IMR-90 (cell line): ENCODE results near the gene C3orf85. TPM values are rescaled to one million over a fixed set of nuclear protein-coding genes. Genes with fewer than 3 reads are reported as not detected.

Experiments used
- ATAC-seq: fragments of 200-7000 bp; cut with Tn5 transposase; 2 replicates; pipeline ENCODE4 v1.9.1; 2020; ENCODE audit warnings: low read depth, mild to moderate bottlenecking, moderate library complexity
- BruUV-seq: library from RNA; stranded (reverse); fragments of 400-500 nt; replicated peaks from 2 replicates; lab custom pipeline; 2021; lab: Mats Ljungman, UMichigan
- CTCF ChIA-PET: fragments of 300-600 bp; formaldehyde crosslinking; extraction: SDS; loops from one replicate; lab custom pipeline; 2021; ENCODE audit warnings: antibody characterized with exemption; lab: Yijun Ruan, JAX
- POLR2A ChIA-PET: fragments of 300-600 bp; sonication (Branson Sonifier 250); formaldehyde crosslinking; loops from one replicate; lab custom pipeline; 2022; ENCODE audit warnings: antibody characterized with exemption; ENCODE audit not compliant: unreplicated experiment; lab: Charles Lee
- DNase-seq: peaks from one replicate; pipeline ENCODE4 v3.0.0; 2013
- H2AFZ ChIP-seq: replicated peaks from 2 replicates; pipeline ENCODE3; 2013; ENCODE audit warnings: low read length, mild to moderate bottlenecking; ENCODE audit not compliant: poor library complexity
- H2AK5ac ChIP-seq: 2 replicates; pipeline ENCODE4 v1.6.1; 2013; ENCODE audit warnings: low read depth, low read length, inconsistent platforms
- H2AK9ac ChIP-seq: replicated peaks from 2 replicates; pipeline ENCODE3; 2013; ENCODE audit warnings: mild to moderate bottlenecking, low read depth, low read length, moderate library complexity; ENCODE audit not compliant: poor library complexity
- H2BK120ac ChIP-seq: 2 replicates; pipeline ENCODE4 v1.6.1; 2013; ENCODE audit warnings: low read depth, low read length, inconsistent platforms
- H2BK15ac ChIP-seq: 3 replicates; pipeline ENCODE4 v1.6.1; 2013; ENCODE audit warnings: low read depth, low read length, inconsistent platforms
- H2BK20ac ChIP-seq: 2 replicates; pipeline ENCODE4 v1.6.1; 2013; ENCODE audit warnings: low read depth, mild to moderate bottlenecking, inconsistent platforms, low read length, moderate library complexity
- H2BK5ac ChIP-seq: 2 replicates; pipeline ENCODE4 v1.6.1; 2013; ENCODE audit warnings: mild to moderate bottlenecking, low read depth, low read length, inconsistent platforms; ENCODE audit not compliant: poor library complexity, severe bottlenecking
- H3K14ac ChIP-seq: replicated peaks from 2 replicates; pipeline ENCODE4 v1.6.1; 2013; ENCODE audit warnings: low read depth, low read length, inconsistent platforms
- H3K18ac ChIP-seq: 2 replicates; pipeline ENCODE4 v1.6.1; 2013; ENCODE audit warnings: low read depth, low read length, control low read depth
- H3K23ac ChIP-seq: 2 replicates; pipeline ENCODE4 v1.6.1; 2013; ENCODE audit warnings: low read depth, low read length, inconsistent platforms
- H3K27ac ChIP-seq: 2 replicates; pipeline ENCODE4 v1.5.1; 2013; ENCODE audit warnings: mild to moderate bottlenecking, control low read depth, low read length; ENCODE audit not compliant: insufficient read depth
- H3K27me3 ChIP-seq: 2 replicates; pipeline ENCODE4 v1.6.1; 2013; ENCODE audit warnings: low read length; ENCODE audit not compliant: control insufficient read depth, insufficient read depth
- H3K36me3 ChIP-seq: 2 replicates; pipeline ENCODE4 v1.6.1; 2013; ENCODE audit warnings: low read length, mixed read lengths; ENCODE audit not compliant: control insufficient read depth, insufficient read depth
- H3K4ac ChIP-seq: 2 replicates; pipeline ENCODE4 v1.6.1; 2013; ENCODE audit warnings: low read depth, low read length, inconsistent platforms
- H3K4me1 ChIP-seq: 2 replicates; pipeline ENCODE4 v1.6.1; 2013; ENCODE audit warnings: low read length, mixed read lengths; ENCODE audit not compliant: control insufficient read depth, insufficient read depth
- H3K4me2 ChIP-seq: 2 replicates; pipeline ENCODE4 v1.6.1; 2013; ENCODE audit warnings: low read depth, mild to moderate bottlenecking, control low read depth, low read length, moderate library complexity
- H3K4me3 ChIP-seq: 2 replicates; pipeline ENCODE4 v1.5.1; 2013; ENCODE audit warnings: low read depth, mild to moderate bottlenecking, control low read depth, low read length, moderate library complexity; ENCODE audit not compliant: insufficient read depth
- H3K56ac ChIP-seq: 2 replicates; pipeline ENCODE4 v1.6.1; 2013; ENCODE audit warnings: low read length, inconsistent platforms; ENCODE audit not compliant: insufficient read depth; ENCODE audit errors: extremely low read depth
- H3K79me1 ChIP-seq, 2 experiments: 2 replicates each; pipeline ENCODE4 v1.6.1; 2013; ENCODE audit warnings: low read length in 2 of 2, inconsistent platforms in 1 of 2, low read depth in 1 of 2
- H3K9ac ChIP-seq: 2 replicates; pipeline ENCODE4 v1.6.1; 2013; ENCODE audit warnings: low read depth, low read length, control low read depth
- H3K9me1 ChIP-seq: 2 replicates; pipeline ENCODE4 v1.6.1; 2013; ENCODE audit warnings: low read length, inconsistent platforms; ENCODE audit not compliant: insufficient read depth
- H3K9me3 ChIP-seq: 2 replicates; pipeline ENCODE4 v1.6.1; 2013; ENCODE audit warnings: low read length; ENCODE audit not compliant: control insufficient read depth, insufficient read depth
- H4K20me1 ChIP-seq: 2 replicates; pipeline ENCODE4 v1.6.1; 2013; ENCODE audit warnings: low read length, inconsistent platforms; ENCODE audit not compliant: insufficient read depth
- H4K5ac ChIP-seq: 2 replicates; pipeline ENCODE4 v1.6.1; 2013; ENCODE audit warnings: mild to moderate bottlenecking, low read depth, low read length, control low read depth
- H4K8ac ChIP-seq, 2 experiments: 2 replicates each; pipeline ENCODE4 v1.6.1; 2013; ENCODE audit warnings: low read depth in 2 of 2, low read length in 2 of 2, control low read depth in 1 of 2, inconsistent platforms in 1 of 2
- H4K91ac ChIP-seq: 2 replicates; pipeline ENCODE4 v1.6.1; 2013; ENCODE audit warnings: low read depth, low read length, inconsistent platforms; ENCODE audit not compliant: insufficient read depth
- BHLHE40 ChIP-seq: fragments of 150-350 bp; IDR thresholded peaks from 2 replicates; pipeline ENCODE4 v1.6.1; 2016; ENCODE audit warnings: mild to moderate bottlenecking, low read depth, low read length
- CEBPB ChIP-seq: IDR thresholded peaks from 2 replicates; pipeline ENCODE4 v1.6.1; 2012; ENCODE audit warnings: low read depth, low read length, improper control_type of control experiment
- CHD1 ChIP-seq: IDR thresholded peaks from 2 replicates; pipeline ENCODE4 v1.6.1; 2012; ENCODE audit warnings: low read depth, low read length, improper control_type of control experiment
- ELK1 ChIP-seq: fragments of 150-350 bp; IDR thresholded peaks from 2 replicates; pipeline ENCODE4 v1.6.1; 2016; ENCODE audit warnings: low read depth, mild to moderate bottlenecking, low read length, moderate library complexity, borderline replicate concordance
- FOS ChIP-seq: fragments of 150-350 bp; IDR thresholded peaks from 2 replicates; pipeline ENCODE4 v1.6.1; 2016; ENCODE audit warnings: low read depth, low read length
- MAZ ChIP-seq: IDR thresholded peaks from 2 replicates; pipeline ENCODE4 v1.6.1; 2012; ENCODE audit warnings: low read depth, mild to moderate bottlenecking, low read length, improper control_type of control experiment, moderate library complexity, borderline replicate concordance
- POLR2A ChIP-seq: IDR thresholded peaks from 2 replicates; pipeline ENCODE4 v1.6.1; 2012; ENCODE audit warnings: mild to moderate bottlenecking, low read depth, low read length
- USF2 ChIP-seq: fragments of 150-350 bp; IDR thresholded peaks from 2 replicates; pipeline ENCODE4 v1.6.1; 2017; ENCODE audit warnings: mild to moderate bottlenecking, antibody characterized with exemption, low read length, low read depth
- dilution Hi-C: fragments of 300-500 bp; cut with HindIII; formaldehyde crosslinking; loops from one replicate; pipeline ENCODE4 v1.14.3; 2018; ENCODE audit warnings: low sequenced_read_pairs; ENCODE audit not compliant: unreplicated experiment
- in situ Hi-C: fragments of 300-500 bp; cut with MboI; formaldehyde crosslinking; loops from 3 replicates; pipeline ENCODE4 v1.14.3; 2019; ENCODE audit warnings: low sequenced_read_pairs, inconsistent platforms, mixed read lengths
- intact Hi-C: fragments of 100-400 bp; cut with micrococcal nuclease; formaldehyde crosslinking; loops from 2 replicates; pipeline ENCODE4 v1.10.0; 2022
- polyA plus RNA-seq, 3 experiments: library from polyadenylated mRNA; depleted of rRNA; stranded (reverse); fragments of >200 nt; gene quantifications; 2 replicates each; pipeline ENCODE4 v1.2.3, GENCODE V29; 2012; ENCODE audit warnings: low replicate concordance in 1 of 3
- total RNA-seq: library from RNA; depleted of rRNA; stranded (reverse); fragments of >200 nt; gene quantifications from 2 replicates; pipeline ENCODE4 v1.2.3, GENCODE V29; 2012

Gene C3orf85
- total and polyA plus RNA-seq, 2 of the 4 experiments (the other 2 are of a cell fraction), result not detected

GRCh38 chr3:109122690-109123089, 13.8 kb upstream of the C3orf85 start:
- H4K5ac ChIP-seq, result no peak overlapping the region
- no peak overlapping the region for H3K14ac ChIP-seq
- H4K8ac ChIP-seq, result no peak overlapping the region
- ChIA-PET CTCF (no interaction called here), POLR2A (no interaction called here)
- no peak overlapping the region for H2AK5ac ChIP-seq
- H3K9me3 ChIP-seq, result no peaks in the 10 kb centered on the region; the same call in 1 of the 2 replicates
- in situ Hi-C loops, result no loop called here
- H2BK120ac ChIP-seq, result no peak overlapping the region
- no peak for TF ChIP-seq CHD1
- TF ChIP-seq USF2, result no peak
- no peak for TF ChIP-seq CEBPB
- TF ChIP-seq ELK1, result no peak
- no peak for TF ChIP-seq POLR2A
- TF ChIP-seq BHLHE40, result no peak
- no peak for TF ChIP-seq MAZ
- TF ChIP-seq FOS, result no peak
- no peak overlapping the region for H2AK9ac ChIP-seq
- no peak overlapping the region for H3K18ac ChIP-seq
- no peaks in the 10 kb centered on the region for H3K4me1 ChIP-seq
- no peak for DNase-seq
- dilution Hi-C loops, result no loop called here
- H3K23ac ChIP-seq, result no peak overlapping the region
- no peak overlapping the region for H3K4me2 ChIP-seq
- H3K4me3 ChIP-seq, result no peak overlapping the region
- H3K4ac ChIP-seq, result no peak overlapping the region
- no peak overlapping the region for H2BK20ac ChIP-seq
- H3K56ac ChIP-seq, result no peak overlapping the region
- no peaks in the 10 kb centered on the region for H3K36me3 ChIP-seq
- no peaks in the 10 kb centered on the region for H3K27me3 ChIP-seq
- H4K20me1 ChIP-seq, result no peaks in the 10 kb centered on the region
- no peaks in the 10 kb centered on the region for H3K79me1 ChIP-seq
- intact Hi-C loops, result no loop called here
- no peak overlapping the region for H2BK15ac ChIP-seq
- no TSS peak for BruUV-seq
- no peak overlapping the region for H2BK5ac ChIP-seq
- H4K91ac ChIP-seq, result no peak overlapping the region
- no peak for ATAC-seq
- H3K27ac ChIP-seq, result no peak overlapping the region
- H3K9ac ChIP-seq, result no peak overlapping the region
- H2AFZ ChIP-seq, result no peak overlapping the region
- H3K9me1 ChIP-seq, result no peaks in the 10 kb centered on the region
